ENCODE data around the gene F8. TPM values are rescaled to one million over a fixed set of nuclear protein-coding genes. Genes with fewer than 3 reads are reported as not detected.

Gene F8
- total RNA-seq = 28.2 TPM

GRCh38 chrX:155022585-155022984 is at the start of gene F8:
Gene F8 (minus strand): TSS chrX:155022723. CDS start chrX:155022552, 171 bp downstream.
- no peak for DNase-seq (ENCODE audit: low spot score)

GRCh38 chrX:155071694-155072280 is 49.3 kb upstream of the F8 start:
- no peak for DNase-seq (ENCODE audit: low spot score)

GRCh38 chrX:155070975-155071693 is 48.6 kb upstream of the F8 start, which contains the start of the genes BRCC3, CMC4 and MTCP1:
Gene BRCC3 (plus strand): TSS chrX:155071508. CDS start chrX:155071528, 20 bp downstream.
Gene CMC4 (minus strand): TSS chrX:155071136. CDS start chrX:155064023, 7,113 bp downstream.
Gene MTCP1 (minus strand): TSS chrX:155071136. CDS start chrX:155066010, 5,126 bp downstream.
- peak; percentile 79 for DNase-seq (ENCODE audit: low spot score)

GRCh38 chrX:155070663-155070974 is 48.1 kb upstream of the F8 start:
- no peak for DNase-seq (ENCODE audit: low spot score)

- DNase-seq (ENCODE audit: low spot score) = no peak
Observed at GRCh38 chrX:155070038-155070437, 47.5 kb upstream of the F8 start.

GRCh38 chrX:155069414-155069813 is 46.9 kb upstream of the F8 start:
- no peak for DNase-seq (ENCODE audit: low spot score)

- DNase-seq (ENCODE audit: low spot score) = no peak
Observed at GRCh38 chrX:155068165-155068564, 45.6 kb upstream of the F8 start.

GRCh38 chrX:155065035-155065734 is 42.7 kb upstream of the F8 start:
- no peak for DNase-seq (ENCODE audit: low spot score)

GRCh38 chrX:155061760-155062159 is 39.2 kb upstream of the F8 start:
- no peak for DNase-seq (ENCODE audit: low spot score)

- peak; percentile 62 for DNase-seq (ENCODE audit: low spot score)
Observed at GRCh38 chrX:155056877-155057792, 34.6 kb upstream of the F8 start.

- DNase-seq (ENCODE audit: low spot score) = no peak
Observed at GRCh38 chrX:155056471-155056870, 33.9 kb upstream of the F8 start.

GRCh38 chrX:155055494-155055893 is 33.0 kb upstream of the F8 start:
- DNase-seq (ENCODE audit: low spot score) = no peak

GRCh38 chrX:155054255-155054654 is 31.7 kb upstream of the F8 start:
- DNase-seq (ENCODE audit: low spot score) = no peak

GRCh38 chrX:155053656-155054055 is 31.1 kb upstream of the F8 start:
- no peak for DNase-seq (ENCODE audit: low spot score)

GRCh38 chrX:155052738-155053498 is 30.4 kb upstream of the F8 start:
- DNase-seq (ENCODE audit: low spot score) = no peak

GRCh38 chrX:155048977-155049619 is 26.6 kb upstream of the F8 start:
- no peak for DNase-seq (ENCODE audit: low spot score)

GRCh38 chrX:155046811-155047528 is 24.4 kb upstream of the F8 start:
- no peak for DNase-seq (ENCODE audit: low spot score)

- no peak for DNase-seq (ENCODE audit: low spot score)
Observed at GRCh38 chrX:155046129-155046810, 23.7 kb upstream of the F8 start.

- no peak for DNase-seq (ENCODE audit: low spot score)
Observed at GRCh38 chrX:155035688-155036087, 13.2 kb upstream of the F8 start.
